GOT3 (cell line): Measurements from ENCODE around the gene ZNF451.

Experiments
- DNase-seq: peaks from one replicate; lab custom pipeline; 2025; ENCODE audit warnings: mixed read lengths; lab: John Stamatoyannopoulos, UW

The ZNF451 gene

GRCh38 chr6:57209030-57209429 is 119.0 kb downstream of the ZNF451 start:
- no peak for DNase-seq

GRCh38 chr6:57210060-57210459 is 120.1 kb downstream of the ZNF451 start:
- DNase-seq, result no peak

GRCh38 chr6:57215260-57215659 is 125.3 kb downstream of the ZNF451 start:
- DNase-seq, result no peak

- DNase-seq, result no peak
Measured at GRCh38 chr6:57216235-57217101, 126.5 kb downstream of the ZNF451 start.

- no peak for DNase-seq
Measured at GRCh38 chr6:57217270-57217669, 127.3 kb downstream of the ZNF451 start.
